ENCODE data around the gene CSNK1E. TPM values are rescaled to one million over a fixed set of nuclear protein-coding genes. Genes with fewer than 3 reads are reported as not detected.
A peak's percentile ranks its signal among the peaks of the same experiment; 100 is the strongest.

CSNK1E gene
- total RNA-seq, 6 experiments from 2014 or later, result 19.9 to 41.8 (median 27.4) TPM

- peak; percentile 41 to 62 (median 50) for ATAC-seq
- H3K9me3 ChIP-seq, result no peaks in the 10 kb centered on the region
- no peak for DNase-seq
- H3K4me3 ChIP-seq, result no peak overlapping the region
- intact Hi-C loops (cut with DNase I), result no loop called here
- H3K27ac ChIP-seq, result no peak overlapping the region
- 51% methylated on average over 3 of the region's 20 CpGs for WGBS (ENCODE audit: insufficient coverage, low coverage, low lambda C conversion rate, missing lambda C conversion rate)
- no peak for TF ChIP-seq POLR2A (IDR thresholded peaks at IDR 0.05)
- no peak for TF ChIP-seq CTCF (IDR thresholded peaks at IDR 0.05)
- H3K36me3 ChIP-seq, result peaks cover 0 to 8% (median 3%) of the 10 kb centered on the region in 4 donors
- H3K27me3 ChIP-seq, result no peaks in the 10 kb centered on the region
- H3K4me1 ChIP-seq, result no peaks in the 10 kb centered on the region
These were observed 74.0 kb downstream of the CSNK1E start for GRCh38 chr22:38243007-38243765.

- peak in 2 of 4 donors; percentile 17 to 28 for ATAC-seq
- DNase-seq, result no peak
- Histone ChIP-seq H3K36me3 (peaks cover 0 to 5% (median 0%) of the 10 kb centered on the region in 4 donors), H3K27me3 (no peaks in the 10 kb centered on the region), H3K9me3 (no peaks in the 10 kb centered on the region), H3K4me1 (no peaks in the 10 kb centered on the region), H3K27ac (no peak overlapping the region), H3K4me3 (no peak overlapping the region)
- 76% methylated on average over 6 of the region's 6 CpGs for WGBS (ENCODE audit: insufficient coverage, low coverage, low lambda C conversion rate, missing lambda C conversion rate)
- TF ChIP-seq CTCF (IDR thresholded peaks at IDR 0.05) (no peak), POLR2A (IDR thresholded peaks at IDR 0.05) (no peak)
- intact Hi-C loops (cut with DNase I), result no loop called here
These were observed 76.4 kb downstream of the CSNK1E start for GRCh38 chr22:38240734-38241252.

Small RNA genes lying within 50 kb of the gene (small RNA-seq; reads per million reads assigned to genes)
- gene RF00017, result 0 reads per million in 2 experiments

Other genes with a start within 250 kb of the CSNK1E start
- not detected for gene SLC16A8, start 233.2 kb downstream of the CSNK1E start, total RNA-seq
- gene BAIAP2L2, start 206.7 kb downstream of the CSNK1E start, total RNA-seq, result 1 to 10 TPM in 3 of 6 experiments, under 1 TPM in 3; 0.79 to 5.0 (median 1.4) TPM
- 10 to 100 TPM in 5 of 6 experiments, 1 to 10 TPM in 1; 8.1 to 32.9 (median 19.8) TPM for gene PLA2G6, start 135.6 kb downstream of the CSNK1E start, total RNA-seq
- 10 to 100 TPM in 3 of 6 experiments, 1 to 10 TPM in 3; 2.6 to 30.6 (median 11.0) TPM for gene MAFF, start 115.4 kb downstream of the CSNK1E start, total RNA-seq
- 10 to 100 TPM in 5 of 6 experiments, 1 to 10 TPM in 1; 7.9 to 42.6 (median 16.9) TPM for gene TMEM184B, start 44.4 kb downstream of the CSNK1E start, total RNA-seq
- gene KCNJ4, start 137.8 kb upstream of the CSNK1E start, total RNA-seq, result not detected
- 10 to 100 TPM in 3 of 6 experiments, 1 to 10 TPM in 3; 2.4 to 53.8 (median 12.8) TPM for gene KDELR3, start 150.7 kb upstream of the CSNK1E start, total RNA-seq
- gene DDX17, start 188.9 kb upstream of the CSNK1E start, total RNA-seq, result 100 to 1,000 TPM; 128 to 205 (median 184) TPM